Measurements from ENCODE around the gene PCF11. TPM values are rescaled to one million over a fixed set of nuclear protein-coding genes. Genes with fewer than 3 reads are reported as not detected.
"Not testable (repeated sequence)": the region's sequence is repeated elsewhere in the genome, so short reads cannot be mapped to it uniquely, and the experiment has no call there.

PCF11 gene, protein sequence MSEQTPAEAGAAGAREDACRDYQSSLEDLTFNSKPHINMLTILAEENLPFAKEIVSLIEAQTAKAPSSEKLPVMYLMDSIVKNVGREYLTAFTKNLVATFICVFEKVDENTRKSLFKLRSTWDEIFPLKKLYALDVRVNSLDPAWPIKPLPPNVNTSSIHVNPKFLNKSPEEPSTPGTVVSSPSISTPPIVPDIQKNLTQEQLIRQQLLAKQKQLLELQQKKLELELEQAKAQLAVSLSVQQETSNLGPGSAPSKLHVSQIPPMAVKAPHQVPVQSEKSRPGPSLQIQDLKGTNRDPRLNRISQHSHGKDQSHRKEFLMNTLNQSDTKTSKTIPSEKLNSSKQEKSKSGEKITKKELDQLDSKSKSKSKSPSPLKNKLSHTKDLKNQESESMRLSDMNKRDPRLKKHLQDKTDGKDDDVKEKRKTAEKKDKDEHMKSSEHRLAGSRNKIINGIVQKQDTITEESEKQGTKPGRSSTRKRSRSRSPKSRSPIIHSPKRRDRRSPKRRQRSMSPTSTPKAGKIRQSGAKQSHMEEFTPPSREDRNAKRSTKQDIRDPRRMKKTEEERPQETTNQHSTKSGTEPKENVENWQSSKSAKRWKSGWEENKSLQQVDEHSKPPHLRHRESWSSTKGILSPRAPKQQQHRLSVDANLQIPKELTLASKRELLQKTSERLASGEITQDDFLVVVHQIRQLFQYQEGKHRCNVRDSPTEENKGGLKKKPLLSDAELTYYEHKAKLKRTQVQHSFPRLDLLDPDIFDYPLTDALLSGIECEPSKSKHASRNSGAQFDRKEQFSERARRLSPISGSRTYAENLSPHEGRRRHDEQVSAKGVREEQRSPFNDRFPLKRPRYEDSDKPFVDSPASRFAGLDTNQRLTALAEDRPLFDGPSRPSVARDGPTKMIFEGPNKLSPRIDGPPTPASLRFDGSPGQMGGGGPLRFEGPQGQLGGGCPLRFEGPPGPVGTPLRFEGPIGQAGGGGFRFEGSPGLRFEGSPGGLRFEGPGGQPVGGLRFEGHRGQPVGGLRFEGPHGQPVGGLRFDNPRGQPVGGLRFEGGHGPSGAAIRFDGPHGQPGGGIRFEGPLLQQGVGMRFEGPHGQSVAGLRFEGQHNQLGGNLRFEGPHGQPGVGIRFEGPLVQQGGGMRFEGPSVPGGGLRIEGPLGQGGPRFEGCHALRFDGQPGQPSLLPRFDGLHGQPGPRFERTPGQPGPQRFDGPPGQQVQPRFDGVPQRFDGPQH (N-terminal part only)
- 43.9 TPM for polyA plus RNA-seq (ENCODE audit: insufficient read length)

DNA sequence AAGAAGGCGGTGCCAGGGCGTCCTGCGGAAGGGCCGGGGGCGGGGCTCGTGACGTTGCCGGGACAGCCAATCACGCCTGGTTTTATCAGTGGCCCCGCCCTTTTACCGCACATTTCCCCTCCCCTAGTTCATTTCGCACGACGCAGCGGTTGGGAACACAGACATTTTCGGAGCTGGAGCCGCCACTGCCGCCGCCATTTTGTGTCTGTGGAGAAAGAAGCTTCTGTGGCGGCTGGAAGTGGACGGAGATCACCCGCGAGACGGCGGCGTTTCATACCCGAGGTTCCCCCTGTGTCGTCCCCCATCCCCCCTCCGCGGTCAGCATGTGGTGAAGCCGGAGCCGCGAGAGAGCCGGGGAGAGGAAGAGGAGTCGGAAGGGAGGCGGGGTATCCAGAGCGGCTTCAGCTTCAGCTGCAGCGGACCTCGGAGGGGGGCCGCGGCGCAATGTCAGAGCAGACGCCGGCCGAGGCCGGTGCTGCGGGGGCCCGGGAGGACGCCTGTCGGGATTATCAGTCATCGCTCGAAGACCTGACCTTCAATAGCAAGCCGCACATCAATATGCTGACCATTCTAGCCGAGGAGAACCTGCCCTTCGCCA lies at the start of gene PCF11:
Gene PCF11, plus strand, starts transcription at position 136 of the 598 bp plus-strand sequence. Its CDS starts 309 bp downstream, at position 445.
- no peak for DNase-seq (ENCODE audit: low read depth)

DNA sequence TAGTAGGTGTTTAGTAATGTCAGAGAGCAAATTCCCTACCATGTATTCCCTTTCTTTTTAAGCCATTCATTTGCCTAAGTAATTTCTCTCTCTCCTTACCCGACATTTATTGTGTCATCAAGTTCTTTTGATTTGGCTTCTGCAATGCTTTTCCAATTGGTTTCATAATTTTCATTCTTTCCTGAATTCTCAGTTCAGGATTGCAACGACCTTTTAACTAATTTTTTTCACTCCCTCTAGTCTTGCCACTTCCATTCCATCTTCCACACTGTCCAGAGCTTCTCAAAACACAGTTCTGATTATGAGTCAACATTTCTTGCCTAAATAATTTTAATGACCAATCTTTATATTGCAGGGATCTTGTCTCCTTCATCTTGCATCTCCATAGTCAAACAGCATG lies 44.0 kb upstream of the PCF11 start:
- DNase-seq (ENCODE audit: low read depth) = no peak

DNA sequence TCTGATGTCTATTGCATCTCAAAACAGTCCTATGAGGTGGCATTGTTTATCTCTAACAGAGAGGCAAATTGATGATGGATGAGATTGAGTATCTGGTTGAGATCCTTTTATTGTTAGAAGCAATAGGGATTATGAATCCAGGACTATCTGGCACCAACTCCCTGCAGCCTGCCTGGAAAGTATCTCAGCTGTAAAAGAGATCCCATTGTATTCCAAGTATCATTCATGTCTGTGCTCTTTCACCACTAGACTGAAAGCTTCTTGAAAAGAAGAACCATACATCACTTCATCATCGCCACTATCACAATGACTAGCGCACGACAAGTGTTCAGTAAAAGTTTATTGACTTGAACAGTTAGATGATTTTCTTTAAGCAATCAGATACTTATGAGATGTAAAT lies 41.9 kb upstream of the PCF11 start:
- no peak for DNase-seq (ENCODE audit: low read depth)

DNA sequence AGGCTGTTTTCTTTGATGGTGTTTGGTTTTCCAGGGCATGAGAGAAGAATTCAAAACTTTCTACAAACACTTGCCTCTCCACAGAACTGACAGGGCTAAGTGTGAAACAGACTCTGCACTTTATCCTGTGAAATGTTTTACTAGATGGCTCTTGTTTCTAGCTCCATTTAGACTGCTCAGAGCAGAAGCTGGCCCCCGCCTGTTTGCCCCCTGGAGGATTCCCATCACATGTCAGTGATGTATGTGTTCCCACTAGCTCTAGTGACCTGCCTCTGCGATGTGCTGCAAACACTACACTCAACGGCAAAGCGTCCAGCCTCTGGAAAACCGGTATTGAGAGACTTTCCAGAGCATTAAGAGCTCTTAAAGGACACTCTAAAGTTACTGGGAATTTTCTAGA lies 41.4 kb upstream of the PCF11 start:
- no peak for DNase-seq (ENCODE audit: low read depth)

DNA sequence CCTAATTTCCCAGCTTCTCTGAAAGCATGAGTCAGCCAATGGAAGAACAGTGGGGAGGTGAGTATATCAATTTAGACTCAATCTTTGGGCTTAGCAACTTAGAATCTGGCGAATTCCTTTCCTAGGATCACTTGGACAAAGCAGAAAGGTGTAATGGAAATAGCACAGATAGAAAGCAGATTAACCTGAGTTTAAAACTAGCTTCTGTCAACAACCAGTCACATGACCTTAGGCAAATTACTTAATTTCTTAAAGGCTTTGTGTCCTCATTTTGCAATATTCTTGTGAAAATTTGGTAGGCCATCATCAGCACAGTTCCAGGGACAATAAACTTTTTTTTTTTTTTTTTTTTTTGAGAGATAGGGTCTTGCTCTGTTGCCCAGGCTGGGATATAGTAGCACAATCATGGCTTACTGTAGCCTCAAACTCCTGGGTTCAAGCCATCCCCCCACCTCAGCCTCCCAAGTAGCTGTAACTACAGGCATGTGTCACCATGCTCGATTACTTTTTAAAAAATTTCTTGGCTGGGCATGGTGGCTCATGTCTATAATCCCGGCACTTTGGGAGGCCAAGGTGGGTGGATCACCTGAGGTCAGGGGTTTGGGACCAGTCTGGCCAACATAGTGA lies 40.8 kb upstream of the PCF11 start:
- no peak for DNase-seq (ENCODE audit: low read depth)

DNA sequence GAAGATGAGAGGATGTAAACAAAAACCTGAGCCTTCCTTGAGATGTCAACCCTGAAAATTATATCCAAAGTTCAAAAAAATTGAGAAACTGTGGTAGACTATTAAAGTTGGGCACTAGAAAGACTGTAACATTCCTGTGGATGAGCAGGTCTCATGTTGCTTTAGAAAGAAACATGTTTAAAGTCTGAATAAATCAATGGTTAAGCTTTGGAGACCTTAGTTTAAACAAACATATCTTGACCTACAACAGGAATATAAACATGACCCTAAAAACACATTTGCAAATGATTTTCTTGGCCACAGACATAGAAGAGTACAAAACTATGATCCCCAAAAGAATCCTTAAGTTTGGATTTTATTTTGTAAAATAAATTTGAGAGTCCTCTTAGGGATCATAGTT lies 38.1 kb upstream of the PCF11 start:
- DNase-seq (ENCODE audit: low read depth) = no peak

DNA sequence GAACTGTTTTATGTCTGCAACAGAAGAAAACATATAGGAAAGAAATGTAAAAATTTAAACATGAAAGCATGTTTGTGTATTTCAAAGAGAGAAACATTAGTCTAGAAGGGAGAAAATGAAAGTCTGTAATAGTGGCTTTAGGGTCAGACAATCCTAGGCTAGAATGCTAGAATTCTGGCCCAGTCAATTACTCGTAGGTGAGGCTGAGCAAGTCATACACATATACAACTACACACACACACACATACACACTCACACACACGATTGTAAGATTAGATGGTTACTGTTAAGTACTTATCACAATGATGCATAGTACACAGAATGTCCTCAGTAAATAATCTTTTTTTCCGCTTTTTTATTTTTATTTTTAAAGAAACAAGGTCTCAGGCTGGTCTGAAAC lies 37.7 kb upstream of the PCF11 start:
- no peak for DNase-seq (ENCODE audit: low read depth)

DNA sequence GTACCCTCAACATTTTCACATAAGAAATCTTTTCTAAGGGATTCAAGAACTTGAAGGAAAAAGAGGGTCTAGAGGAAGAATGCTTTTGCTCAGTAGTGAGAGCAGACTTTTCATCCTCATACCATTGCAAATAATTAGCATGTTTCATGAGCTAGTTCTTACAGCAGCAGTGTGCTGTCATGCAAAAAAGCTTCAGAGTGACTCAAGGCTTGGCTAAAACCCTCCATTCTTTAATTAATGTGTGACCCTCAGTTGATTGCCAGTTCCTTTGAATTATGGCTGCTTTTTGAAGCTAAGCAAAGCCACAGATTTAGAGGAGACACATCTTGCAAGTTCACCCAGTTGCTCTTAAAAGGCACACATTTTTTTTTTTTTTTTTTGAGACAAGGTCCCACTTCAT lies 36.6 kb upstream of the PCF11 start:
- no peak for DNase-seq (ENCODE audit: low read depth)

DNA sequence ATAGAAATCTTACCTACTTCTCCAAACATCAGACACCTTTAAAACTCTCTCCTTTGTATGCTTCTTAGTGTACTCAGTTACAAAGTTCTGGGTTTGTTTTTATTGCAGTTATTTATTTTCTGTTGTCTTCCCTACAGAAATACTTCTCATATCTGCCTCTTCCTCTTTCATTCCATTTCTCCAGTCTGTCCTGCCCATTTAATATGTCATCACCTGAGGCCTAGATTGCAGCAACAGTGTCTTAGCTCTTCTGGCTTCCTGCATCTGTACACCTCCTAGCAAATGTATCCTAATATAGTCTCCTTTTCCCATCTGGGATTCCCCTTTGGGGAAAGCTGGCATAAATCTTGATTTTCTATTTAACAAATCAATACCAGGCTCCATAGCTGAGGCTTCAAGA lies 34.9 kb upstream of the PCF11 start:
- no peak for DNase-seq (ENCODE audit: low read depth)

DNA sequence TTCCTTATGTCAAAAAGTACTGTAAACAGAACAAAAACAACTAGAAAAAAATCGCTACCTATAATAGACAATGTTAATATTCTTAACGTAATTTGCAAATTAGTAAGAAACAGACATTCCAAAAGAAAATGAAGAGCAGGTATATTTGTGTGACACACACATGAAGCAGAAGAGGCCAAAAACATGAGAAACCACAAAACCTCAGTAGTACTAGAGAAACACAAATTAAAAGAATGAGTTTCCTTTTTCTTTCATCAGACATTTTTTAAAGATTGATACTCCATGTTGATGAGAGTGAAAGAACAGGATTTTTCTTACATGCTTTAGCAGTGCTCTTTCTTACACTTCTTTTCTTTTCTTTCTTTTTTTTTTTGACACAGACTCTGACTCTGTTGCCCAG lies 34.2 kb upstream of the PCF11 start:
- DNase-seq (ENCODE audit: low read depth) = no peak

DNA sequence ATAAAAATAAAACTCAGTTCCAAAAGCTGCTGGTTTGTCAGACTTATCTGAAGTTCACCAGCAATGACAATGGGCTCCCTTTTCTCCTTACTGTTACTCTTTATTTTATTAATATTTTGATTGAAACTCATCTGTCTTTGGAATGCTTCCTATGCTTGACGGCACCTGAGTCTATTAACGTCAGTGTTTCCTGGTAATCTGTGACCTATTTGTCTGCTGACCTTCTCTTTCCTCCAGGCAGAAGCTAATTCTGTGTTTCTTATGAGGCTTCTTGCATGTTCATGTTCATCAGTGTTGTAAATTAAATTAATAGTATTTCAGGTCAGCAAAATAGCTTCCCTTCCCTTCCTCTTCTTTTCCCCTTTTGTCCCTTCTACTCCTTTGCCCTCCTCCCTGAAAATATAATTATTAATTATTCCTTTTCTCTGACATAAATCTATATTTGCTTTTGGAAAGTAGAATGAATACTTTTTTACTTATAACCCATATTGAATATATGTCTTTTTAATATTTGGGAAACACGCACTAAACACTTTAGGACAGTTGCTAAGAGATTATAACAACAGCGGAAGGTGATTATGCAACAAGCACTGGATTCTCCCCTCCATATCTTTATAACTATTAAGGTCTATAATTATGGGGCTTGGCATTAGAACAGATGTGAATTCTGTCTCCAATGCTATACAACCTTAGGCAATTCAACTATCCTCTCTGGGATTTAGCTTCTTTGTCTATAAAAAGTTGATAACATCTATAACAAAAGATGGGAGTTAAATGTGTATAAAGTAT lies 32.1 kb upstream of the PCF11 start:
- DNase-seq (ENCODE audit: low read depth) = no peak

DNA sequence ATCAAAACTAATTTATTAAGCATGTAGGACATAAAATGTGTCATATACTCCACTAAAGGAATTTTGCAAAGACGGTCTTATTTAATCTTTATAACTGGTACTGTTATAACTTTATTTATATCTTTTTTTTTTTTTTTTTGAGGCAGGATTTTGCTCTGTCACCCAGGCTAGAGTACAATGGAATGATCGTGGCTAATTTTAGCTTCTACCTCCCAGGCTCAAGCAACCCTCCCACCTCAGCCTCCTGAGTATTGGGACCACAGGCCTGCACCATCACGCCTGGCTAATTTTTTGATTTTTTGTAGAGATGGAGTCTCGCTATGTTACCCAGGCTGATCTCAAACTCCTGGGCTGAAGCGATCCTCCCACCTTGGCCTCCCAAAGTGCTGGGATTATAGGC lies 31.4 kb upstream of the PCF11 start:
- DNase-seq (ENCODE audit: low read depth) = no peak

DNA sequence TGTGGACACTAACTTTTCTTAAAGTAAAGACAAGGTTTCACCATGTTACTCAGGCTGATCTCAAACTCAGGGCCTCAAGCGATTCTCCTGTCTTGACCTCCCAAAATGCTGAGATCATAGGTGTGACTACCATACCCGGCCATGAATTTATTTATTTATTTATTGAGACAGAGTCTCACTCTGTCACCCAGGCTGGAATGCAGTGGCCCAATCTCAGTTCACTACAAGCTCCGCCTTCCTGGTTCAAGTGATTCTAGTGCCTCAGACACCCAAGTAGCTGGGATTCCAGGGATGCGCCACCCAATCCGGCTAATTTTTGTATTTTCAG lies 29.7 kb upstream of the PCF11 start:
- no peak for DNase-seq (ENCODE audit: low read depth)

DNA sequence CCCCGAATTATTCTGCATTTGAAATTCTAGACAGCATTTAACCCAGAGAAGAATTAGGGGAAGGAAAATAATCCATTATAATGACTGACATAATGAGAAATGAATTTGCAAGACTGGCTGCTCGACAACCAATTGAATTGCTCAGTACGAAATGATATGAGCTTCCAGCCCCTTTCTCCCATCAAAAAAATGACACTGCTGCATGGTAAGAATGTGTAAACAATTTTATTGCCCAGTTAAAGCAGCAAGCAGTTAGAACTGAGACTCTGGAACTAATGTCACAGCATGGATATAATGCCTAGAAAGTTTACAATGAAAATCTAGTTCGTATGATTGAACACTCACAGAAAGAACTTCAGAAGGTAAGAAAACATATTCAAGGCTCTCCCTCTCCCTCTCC lies 24.7 kb upstream of the PCF11 start:
- no peak for DNase-seq (ENCODE audit: low read depth)

DNA sequence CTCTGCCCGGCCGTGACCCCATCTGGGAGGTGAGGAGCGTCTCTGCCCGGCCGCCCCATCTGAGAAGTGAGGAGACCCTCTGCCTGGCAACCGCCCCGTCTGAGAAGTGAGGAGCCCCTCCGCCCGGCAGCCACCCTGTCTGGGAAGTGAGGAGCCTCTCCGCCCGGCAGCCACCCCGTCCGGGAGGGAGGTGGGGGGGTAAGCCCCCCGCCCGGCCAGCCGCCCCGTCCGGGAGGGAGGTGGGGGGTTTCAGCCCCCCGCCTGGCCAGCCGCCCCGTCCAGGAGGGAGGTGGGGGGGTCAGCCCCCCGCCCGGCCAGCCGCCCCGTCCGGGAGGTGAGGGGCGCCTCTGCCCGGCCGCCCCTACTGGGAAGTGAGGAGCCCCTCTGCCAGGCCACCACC lies 23.7 kb upstream of the PCF11 start:
- not testable (repeated sequence) for DNase-seq (ENCODE audit: low read depth)

DNA sequence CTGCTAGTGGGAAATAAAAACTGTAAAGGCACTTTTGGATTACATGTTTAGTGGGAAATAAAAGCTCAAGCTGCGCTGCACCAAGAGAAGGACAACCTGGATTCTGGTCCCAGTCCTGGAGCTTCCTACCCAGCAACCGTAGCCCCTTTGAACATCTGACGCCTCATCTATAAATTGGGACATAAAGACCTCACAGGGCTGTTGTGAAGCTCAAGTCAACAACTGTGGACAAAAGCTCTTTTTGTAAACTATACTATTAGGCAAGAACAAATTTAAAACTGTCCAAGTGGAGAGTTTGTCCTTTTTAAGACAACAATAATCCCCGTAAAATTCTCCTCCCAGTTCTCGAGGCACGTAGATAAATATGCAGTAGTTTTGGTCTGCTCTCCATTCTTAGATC lies 17.6 kb upstream of the PCF11 start:
- no peak for DNase-seq (ENCODE audit: low read depth)

DNA sequence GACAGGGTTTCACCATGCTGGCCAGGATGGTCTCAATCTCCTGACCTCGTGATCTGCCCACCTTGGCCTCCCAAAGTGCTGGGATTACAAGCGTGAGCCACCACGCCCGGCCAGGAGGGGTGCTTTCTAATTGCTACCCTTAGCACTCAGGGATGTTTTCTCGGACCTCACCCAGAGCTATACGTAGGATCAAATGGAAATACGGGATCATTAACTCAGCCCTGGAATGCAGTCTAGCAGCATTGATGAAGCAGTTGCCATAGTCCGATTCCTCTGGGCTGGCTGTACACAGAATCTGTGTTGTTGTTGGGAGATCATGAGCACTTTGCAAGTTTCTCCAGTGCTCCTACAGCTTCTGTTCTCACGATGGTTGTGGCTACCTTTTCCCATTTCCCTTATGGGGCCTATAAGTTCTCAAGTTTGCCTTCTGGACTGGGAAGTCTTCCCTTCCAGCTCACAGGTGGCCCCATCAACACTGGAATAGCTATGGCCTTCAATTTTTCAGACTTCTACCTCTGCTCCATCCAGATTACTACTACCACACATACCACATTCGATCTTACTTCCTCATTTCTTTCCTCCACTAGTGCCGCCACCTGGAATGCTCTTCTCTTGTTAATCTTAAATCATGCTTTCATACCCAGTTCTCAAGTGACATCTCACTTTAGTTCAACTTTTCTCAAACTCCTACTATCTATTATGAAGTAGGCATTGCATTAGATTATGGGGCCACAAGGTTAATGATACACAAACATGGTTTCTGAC lies 16.1 kb upstream of the PCF11 start:
- no peak for DNase-seq (ENCODE audit: low read depth)

DNA sequence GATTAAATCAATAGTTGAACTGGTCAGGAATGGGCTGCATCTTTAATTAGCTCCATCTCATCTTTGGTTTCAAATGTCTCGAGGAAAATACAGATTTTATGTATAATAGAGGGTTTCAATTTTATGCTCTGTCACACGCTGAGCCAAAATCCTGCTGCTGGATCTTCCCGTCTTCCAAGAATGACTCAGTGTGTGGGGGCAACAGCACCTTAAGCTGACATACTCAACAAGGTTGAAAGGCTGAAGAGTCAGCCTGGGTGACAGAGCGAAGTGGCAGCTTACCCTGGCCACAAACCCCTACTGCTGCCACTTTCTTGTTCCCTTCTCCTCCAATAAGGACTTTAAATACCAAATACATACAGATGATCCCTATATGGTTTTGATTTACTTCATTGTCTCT lies 9.0 kb upstream of the PCF11 start:
- no peak for DNase-seq (ENCODE audit: low read depth)

DNA sequence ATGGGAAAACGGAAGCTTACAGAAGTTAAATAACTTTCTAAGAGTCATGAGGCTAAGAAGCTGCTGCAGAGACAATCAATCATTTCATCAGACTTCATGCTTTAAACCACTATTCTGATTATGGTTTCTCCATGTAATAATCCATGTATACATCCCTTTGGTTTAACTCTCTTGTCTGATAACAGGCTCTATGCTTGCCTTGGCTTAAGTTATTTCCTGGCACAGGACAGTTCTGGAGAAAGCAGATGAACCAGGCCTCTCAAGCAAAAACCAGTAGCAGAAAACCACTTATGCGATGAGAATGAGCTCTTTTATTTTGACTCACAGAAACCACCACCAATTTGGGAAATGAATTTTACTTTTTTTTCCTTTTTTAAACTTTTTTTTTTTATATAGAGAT lies 6.5 kb upstream of the PCF11 start:
- no peak for DNase-seq (ENCODE audit: low read depth)

Measured in forelimb muscle (tissue), 1 donor.